ENCODE data around the gene ARRDC3.

GRCh38 chr5:91359962-91360609, 23.0 kb downstream of the ARRDC3 start:
- TF ChIP-seq CTCF (IDR thresholded peaks at IDR 0.05) (no peak), POLR2A (IDR thresholded peaks at IDR 0.05) (no peak)
